Right lobe of liver (tissue), 4 donors: ENCODE results near the gene SET.

Experiments
- POLR2A ChIP-seq: fragments of 450-650 bp; IDR thresholded peaks from one replicate; pipeline ENCODE4 v1.6.1; 2017; ENCODE audit warnings: antibody characterized with exemption, mild to moderate bottlenecking
- TF ChIP-seq, protein P1 (sequence below), 4 donors: fragments of 200-600 bp in 3 of 4; fragments of 450-650 bp in 1 of 4; IDR thresholded peaks; one replicate each; pipeline versions ENCODE4 v1.5.1 to v1.8.0; 2016 to 2022; ENCODE audit warnings: antibody characterized with exemption in 4 of 4, mild to moderate bottlenecking in 2 of 4
- donor health status: DM: no; HTN: no; CAD: no.
- donor health status: DM: no; HTN: no; CAD: no.
- donor health status: DM: no; HTN: yes; CAD: no.

DNA sequence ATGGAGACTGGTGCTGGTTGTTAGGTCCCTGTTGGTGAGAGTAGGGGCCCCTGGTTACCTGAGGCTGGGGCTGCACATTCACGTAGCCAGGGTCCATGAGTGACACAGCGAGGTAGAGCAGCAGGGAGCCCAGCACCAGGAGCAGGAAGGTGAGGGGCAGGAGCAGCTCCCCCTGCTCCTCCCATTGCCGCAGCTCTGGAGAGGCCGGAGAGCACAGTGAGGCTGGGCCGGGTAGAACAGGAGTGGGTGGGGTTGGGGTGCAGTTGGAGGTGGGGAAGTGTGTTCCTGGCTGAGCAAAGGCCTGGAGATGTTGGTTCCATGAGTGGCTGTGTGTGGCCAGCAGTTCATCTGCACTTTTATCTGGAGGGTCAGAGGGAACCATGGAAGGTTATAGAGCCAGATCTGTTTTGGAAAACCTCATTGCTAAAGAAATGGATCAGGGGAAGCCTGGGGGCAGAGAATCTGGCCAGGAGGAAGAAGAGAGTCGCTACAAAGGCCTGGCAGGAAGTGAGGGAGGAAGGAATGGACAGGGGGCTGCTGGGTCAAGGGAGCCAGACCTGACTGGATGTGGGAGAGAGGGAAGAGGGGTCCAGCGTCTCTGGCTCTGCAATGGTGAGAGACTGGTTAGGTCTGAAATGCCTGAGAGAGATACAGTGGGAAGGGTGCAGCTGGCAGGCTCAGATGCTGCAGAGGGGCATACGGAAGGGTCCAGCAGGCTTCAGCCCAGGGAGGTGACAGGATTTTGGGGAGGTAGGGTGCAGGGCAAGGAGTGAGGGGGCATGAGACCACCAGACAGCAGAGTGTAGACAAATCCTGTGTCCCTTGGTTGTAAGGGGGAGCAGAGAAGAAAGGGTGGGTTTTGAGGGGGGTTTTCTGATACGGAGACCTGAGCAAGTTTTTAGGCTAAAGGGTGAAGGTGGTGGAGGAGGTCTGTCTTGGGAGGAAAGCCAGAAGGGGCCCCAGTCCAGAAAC is 33.6 kb downstream of the SET start:
- TF ChIP-seq, protein P1, sequence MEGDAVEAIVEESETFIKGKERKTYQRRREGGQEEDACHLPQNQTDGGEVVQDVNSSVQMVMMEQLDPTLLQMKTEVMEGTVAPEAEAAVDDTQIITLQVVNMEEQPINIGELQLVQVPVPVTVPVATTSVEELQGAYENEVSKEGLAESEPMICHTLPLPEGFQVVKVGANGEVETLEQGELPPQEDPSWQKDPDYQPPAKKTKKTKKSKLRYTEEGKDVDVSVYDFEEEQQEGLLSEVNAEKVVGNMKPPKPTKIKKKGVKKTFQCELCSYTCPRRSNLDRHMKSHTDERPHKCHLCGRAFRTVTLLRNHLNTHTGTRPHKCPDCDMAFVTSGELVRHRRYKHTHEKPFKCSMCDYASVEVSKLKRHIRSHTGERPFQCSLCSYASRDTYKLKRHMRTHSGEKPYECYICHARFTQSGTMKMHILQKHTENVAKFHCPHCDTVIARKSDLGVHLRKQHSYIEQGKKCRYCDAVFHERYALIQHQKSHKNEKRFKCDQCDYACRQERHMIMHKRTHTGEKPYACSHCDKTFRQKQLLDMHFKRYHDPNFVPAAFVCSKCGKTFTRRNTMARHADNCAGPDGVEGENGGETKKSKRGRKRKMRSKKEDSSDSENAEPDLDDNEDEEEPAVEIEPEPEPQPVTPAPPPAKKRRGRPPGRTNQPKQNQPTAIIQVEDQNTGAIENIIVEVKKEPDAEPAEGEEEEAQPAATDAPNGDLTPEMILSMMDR (IDR thresholded peaks at IDR 0.05) = no peak
- no peak for TF ChIP-seq POLR2A
